CD8-positive, alpha-beta memory T cell (primary cell): ENCODE results near the gene RSU1. TPM values are rescaled to one million over a fixed set of nuclear protein-coding genes. Genes with fewer than 3 reads are reported as not detected.

Experiments
- CTCF ChIA-PET: fragments of 350-600 bp; sonication (Branson Sonifier 250); formaldehyde crosslinking; loops from one replicate; lab custom pipeline; 2021; ENCODE audit warnings: antibody characterized with exemption; lab: Charles Lee
- POLR2A ChIA-PET: fragments of 350-600 bp; sonication (Branson Sonifier 250); formaldehyde crosslinking; loops from one replicate; lab custom pipeline; 2021; ENCODE audit warnings: antibody characterized with exemption; lab: Charles Lee
- DNase-seq, 5 donors: peaks; one replicate each; pipeline versions ENCODE4 v3.0.0 to v3.0.0-alpha.2; 2020 to 2022; ENCODE audit warnings: mixed read lengths in 1 of 5
- H3K27ac ChIP-seq: one replicate; pipeline ENCODE4 v1.7.0; 2013; ENCODE audit warnings: low read depth, mild to moderate bottlenecking, low read length, moderate library complexity
- H3K27me3 ChIP-seq: 2 replicates; pipeline ENCODE4 v1.7.0; 2013; ENCODE audit warnings: low read length, mild to moderate bottlenecking; ENCODE audit not compliant: insufficient read depth, poor library complexity, severe bottlenecking
- H3K36me3 ChIP-seq: 2 replicates; pipeline ENCODE4 v1.7.0; 2013; ENCODE audit warnings: mild to moderate bottlenecking, low read length, moderate library complexity; ENCODE audit not compliant: insufficient read depth
- H3K4me1 ChIP-seq: 2 replicates; pipeline ENCODE4 v1.7.0; 2013; ENCODE audit warnings: mild to moderate bottlenecking, low read length, moderate library complexity; ENCODE audit not compliant: insufficient read depth
- H3K4me3 ChIP-seq: 2 replicates; pipeline ENCODE4 v1.7.0; 2013; ENCODE audit warnings: mild to moderate bottlenecking, low read length
- H3K9me3 ChIP-seq: 2 replicates; pipeline ENCODE4 v1.7.0; 2013; ENCODE audit warnings: mild to moderate bottlenecking, low read length
- H3K27ac Mint-ChIP-seq, 8 donors: one replicate each; pipeline ENCODE4 v1.8.0; 2020 to 2021; ENCODE audit warnings: mixed read lengths in 8 of 8, mild to moderate bottlenecking in 6 of 8, inconsistent platforms in 3 of 8, moderate library complexity in 3 of 8
- H3K27me3 Mint-ChIP-seq, 2 donors: one replicate each; pipeline ENCODE4 v1.8.0; 2020 to 2021; ENCODE audit warnings: mixed read lengths in 2 of 2, mild to moderate bottlenecking in 1 of 2, moderate library complexity in 1 of 2
- H3K36me3 Mint-ChIP-seq, 3 donors: one replicate each; pipeline ENCODE4 v1.8.0; 2020 to 2021; ENCODE audit warnings: mixed read lengths in 3 of 3, inconsistent platforms in 1 of 3, mild to moderate bottlenecking in 1 of 3
- H3K4me1 Mint-ChIP-seq, 3 donors: one replicate each; pipeline ENCODE4 v1.8.0; 2020 to 2021; ENCODE audit warnings: mixed read lengths in 3 of 3, inconsistent platforms in 1 of 3, mild to moderate bottlenecking in 1 of 3
- H3K4me3 Mint-ChIP-seq, 7 donors: one replicate each; pipeline ENCODE4 v1.8.0; 2020 to 2021; ENCODE audit warnings: mixed read lengths in 7 of 7, mild to moderate bottlenecking in 6 of 7, moderate library complexity in 4 of 7, inconsistent platforms in 2 of 7
- H3K9me3 Mint-ChIP-seq, 5 donors: one replicate each; pipeline ENCODE4 v1.8.0; 2020 to 2022; ENCODE audit warnings: mixed read lengths in 5 of 5, mild to moderate bottlenecking in 3 of 5, moderate library complexity in 2 of 5, inconsistent platforms in 1 of 5
- polyA plus RNA-seq: library from polyadenylated mRNA; unstranded; fragments of 300-500 nt; fragmentation: Illumina TruSeq; gene quantifications from one replicate; pipeline ENCODE4 v1.2.3, GENCODE V29; 2021
- total RNA-seq, 2 experiments: library from RNA; stranded (reverse); gene quantifications; one replicate each; pipeline ENCODE4 v1.2.3, GENCODE V29; 2021

RSU1 gene
- total and polyA plus RNA-seq, 3 experiments from 2014 or later: 66.4 to 132 (median 68.5) TPM

DNA sequence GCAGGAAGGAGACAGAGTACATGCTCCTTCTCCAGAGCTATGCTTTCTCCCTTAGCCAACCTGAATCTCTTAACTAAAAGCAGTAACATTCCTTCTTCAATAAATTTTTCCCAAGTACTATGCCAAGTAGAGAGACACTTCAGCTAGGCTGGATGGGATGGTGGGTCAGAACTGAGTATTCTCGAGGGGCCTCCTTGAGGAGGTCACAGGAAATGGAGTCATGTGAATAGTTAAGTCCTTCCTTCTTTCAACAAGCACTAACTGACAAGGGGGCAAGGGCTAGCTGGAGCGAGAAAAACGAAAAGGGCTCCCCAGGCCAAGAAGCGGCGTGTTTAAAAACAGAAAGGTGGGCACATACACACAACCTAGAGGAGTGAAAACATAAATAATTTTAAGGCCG is 5.5 kb downstream of the RSU1 start:
- Histone ChIP-seq H3K27ac (no peak overlapping the region), H3K4me1 (peaks cover 18% of the 10 kb centered on the region), H3K9me3 (no peaks in the 10 kb centered on the region), H3K4me3 (no peak overlapping the region), H3K27me3 (no peaks in the 10 kb centered on the region), H3K36me3 (no peaks in the 10 kb centered on the region)
- Mint-ChIP-seq H3K4me3 (peak overlapping the region in 1 of 7 donors; percentile 26), H3K27ac (no peak overlapping the region), H3K36me3 (peaks cover 3 to 49% (median 6%) of the 10 kb centered on the region in 3 donors), H3K27me3 (peaks cover 0 to under 1% of the 10 kb centered on the region in 2 donors), H3K4me1 (peaks cover 40 to 68% (median 67%) of the 10 kb centered on the region in 3 donors), H3K9me3 (no peaks in the 10 kb centered on the region)
- DNase-seq: no peak
- ChIA-PET CTCF (no interaction called here), POLR2A (no interaction called here)

DNA sequence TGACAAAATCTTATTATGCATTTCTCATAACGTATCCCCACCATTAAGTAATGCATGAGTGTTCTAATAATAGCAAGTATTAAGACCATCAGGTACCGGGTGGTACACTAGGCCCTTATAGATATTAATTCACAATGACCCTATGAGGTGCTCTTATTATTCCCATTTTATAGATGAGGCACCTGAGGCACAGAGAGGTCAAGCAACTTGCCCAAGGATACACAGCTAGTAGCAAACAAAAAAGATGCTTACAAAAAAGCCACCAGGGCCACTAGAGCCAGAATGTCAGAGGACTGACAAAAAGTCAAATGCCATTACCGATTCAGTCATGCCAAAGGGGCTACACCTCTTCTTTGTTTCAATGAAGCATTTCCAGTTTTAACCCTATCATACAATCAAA is 5.9 kb downstream of the RSU1 start:
- Mint-ChIP-seq H3K4me1 (peaks cover 39 to 64% (median 62%) of the 10 kb centered on the region in 3 donors), H3K27ac (no peak overlapping the region), H3K9me3 (no peaks in the 10 kb centered on the region), H3K27me3 (no peaks in the 10 kb centered on the region), H3K36me3 (peaks cover 3 to 49% (median 6%) of the 10 kb centered on the region in 3 donors), H3K4me3 (no peak overlapping the region)
- H3K36me3 ChIP-seq: no peaks in the 10 kb centered on the region
- ChIA-PET CTCF (no interaction called here), POLR2A (no interaction called here)
- no peak overlapping the region for H3K27ac ChIP-seq
- peaks cover 14% of the 10 kb centered on the region for H3K4me1 ChIP-seq
- no peak overlapping the region for H3K4me3 ChIP-seq
- no peaks in the 10 kb centered on the region for H3K27me3 ChIP-seq
- DNase-seq: no peak
- H3K9me3 ChIP-seq: no peaks in the 10 kb centered on the region

DNA sequence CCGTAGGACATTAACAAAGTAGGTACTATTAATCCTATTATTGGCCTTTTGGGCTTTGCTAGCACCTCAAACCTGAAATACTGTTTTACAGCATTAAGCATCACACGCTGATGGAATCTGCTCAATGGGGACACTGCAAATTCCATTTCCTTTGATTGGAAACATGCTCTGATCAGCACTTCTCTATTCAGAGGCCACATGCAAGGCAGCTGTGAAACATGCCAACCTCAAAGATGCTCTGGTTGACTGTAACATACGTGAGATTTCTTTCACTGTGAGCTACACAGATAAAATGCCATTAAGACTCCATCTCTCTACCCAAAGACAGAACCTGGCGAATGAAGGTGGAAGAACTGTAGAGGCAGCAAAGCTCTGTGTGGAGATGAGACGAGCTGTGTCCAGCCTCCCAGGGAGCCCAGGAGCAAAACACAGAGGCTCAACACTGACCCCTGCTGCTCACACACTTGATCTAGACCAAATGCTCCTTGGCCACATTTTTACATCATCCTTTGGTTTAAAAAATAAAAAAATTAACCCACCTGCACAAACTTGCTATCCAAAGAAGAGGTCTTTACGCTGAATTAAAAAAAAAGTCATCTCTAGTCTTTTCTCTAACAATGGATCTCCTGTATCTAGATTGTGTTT is 8.0 kb downstream of the RSU1 start:
- no peaks in the 10 kb centered on the region for H3K27me3 Mint-ChIP-seq
- H3K4me3 Mint-ChIP-seq: peak overlapping the region in 1 of 7 donors; percentile 30
- H3K9me3 ChIP-seq: no peaks in the 10 kb centered on the region
- H3K9me3 Mint-ChIP-seq: no peaks in the 10 kb centered on the region
- no peaks in the 10 kb centered on the region for H3K4me1 ChIP-seq
- peaks cover 6 to 50% (median 10%) of the 10 kb centered on the region in 3 donors for H3K36me3 Mint-ChIP-seq
- H3K27ac ChIP-seq: no peak overlapping the region
- H3K36me3 ChIP-seq: no peaks in the 10 kb centered on the region
- POLR2A ChIA-PET: interaction anchor here (1.3 kb wide), 1 partner anchor 8 kb away, joined by 4 read pairs; the partner anchor contains the start of gene RSU1
- no peak overlapping the region for H3K4me3 ChIP-seq
- CTCF ChIA-PET: interaction anchor here (1.1 kb wide), 1 partner anchor 907 kb away, joined by 4 read pairs; no protein-coding TSS in a partner anchor
- peaks cover 23 to 54% (median 47%) of the 10 kb centered on the region in 3 donors for H3K4me1 Mint-ChIP-seq
- H3K27ac Mint-ChIP-seq: peak overlapping the region in 5 of 8 donors; percentile 17 to 64 (median 53)
- H3K27me3 ChIP-seq: no peaks in the 10 kb centered on the region
- DNase-seq: peak in 4 of 5 donors; percentile 16 to 54 (median 22)

DNA sequence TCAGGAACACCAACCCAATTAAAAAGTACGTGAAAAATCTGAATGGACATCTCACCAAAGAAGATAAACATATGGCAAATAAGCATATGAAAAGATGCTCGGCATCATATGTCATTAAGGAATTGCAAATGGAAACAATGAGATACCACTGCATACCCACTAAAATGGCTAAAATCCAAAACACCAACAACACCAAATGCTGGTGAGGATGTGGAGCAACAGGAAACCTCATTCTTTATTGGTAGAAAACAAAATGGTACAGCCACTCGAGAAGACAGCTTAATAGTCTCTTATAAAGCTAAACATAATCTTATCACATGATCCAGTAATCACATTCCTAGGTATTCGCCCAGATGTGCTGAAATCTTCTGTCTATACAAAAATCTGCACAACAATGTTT is 13.1 kb downstream of the RSU1 start:
- no peaks in the 10 kb centered on the region for H3K4me1 ChIP-seq
- Mint-ChIP-seq H3K4me3 (no peak overlapping the region), H3K27me3 (no peaks in the 10 kb centered on the region), H3K9me3 (no peaks in the 10 kb centered on the region), H3K27ac (peak overlapping the region in 1 of 8 donors; percentile 57), H3K36me3 (peaks cover 10 to 35% (median 10%) of the 10 kb centered on the region in 3 donors), H3K4me1 (peaks cover 33 to 62% (median 55%) of the 10 kb centered on the region in 3 donors)
- ChIA-PET CTCF (interaction anchor here (1.0 to 1.5 kb wide), 2 partner anchors 26 to 605 kb away, joined by 3 read pairs; no protein-coding TSS in a partner anchor), POLR2A (no interaction called here)
- no peak overlapping the region for H3K4me3 ChIP-seq
- DNase-seq: no peak
- no peaks in the 10 kb centered on the region for H3K9me3 ChIP-seq
- no peak overlapping the region for H3K27ac ChIP-seq
- no peaks in the 10 kb centered on the region for H3K36me3 ChIP-seq
- no peaks in the 10 kb centered on the region for H3K27me3 ChIP-seq

DNA sequence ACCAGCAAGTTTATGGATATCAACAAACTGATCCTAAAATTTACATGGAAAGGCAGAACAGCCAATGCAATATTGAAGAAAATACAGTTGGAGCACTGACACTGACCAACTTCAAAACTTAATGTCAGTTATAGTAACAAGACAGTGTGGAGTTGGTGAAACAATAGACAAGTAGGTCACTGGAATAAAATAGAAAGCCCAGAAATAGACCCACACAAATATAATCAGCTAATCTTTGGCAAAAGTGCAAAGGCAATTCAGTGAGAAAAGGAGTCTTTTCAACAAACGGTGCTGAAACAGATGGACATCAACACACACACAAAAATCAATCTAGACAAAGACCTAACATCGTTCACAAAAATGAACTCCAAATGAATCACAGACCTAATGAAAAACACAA is 13.8 kb downstream of the RSU1 start:
- POLR2A ChIA-PET: no interaction called here
- no peaks in the 10 kb centered on the region for H3K27me3 Mint-ChIP-seq
- H3K4me3 Mint-ChIP-seq: no peak overlapping the region

DNA sequence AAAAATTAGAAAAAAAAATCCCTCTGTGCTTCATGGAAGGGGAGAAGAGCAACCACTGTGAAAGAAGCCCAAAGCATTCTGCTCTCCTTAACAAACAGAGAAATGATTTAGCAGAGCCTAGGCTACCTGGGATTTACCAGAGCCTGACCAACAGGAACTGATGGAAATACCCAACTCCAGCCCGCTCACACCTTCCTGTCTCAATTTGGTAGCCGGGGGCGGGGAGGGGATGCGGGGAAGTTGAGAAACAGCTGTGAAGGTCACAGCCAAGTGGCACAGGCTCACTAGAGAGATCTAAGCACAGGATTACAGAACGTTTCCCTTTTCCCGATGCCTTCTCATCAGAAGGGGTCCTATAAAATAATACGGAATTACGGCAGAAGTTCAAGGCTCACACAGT is 17.6 kb downstream of the RSU1 start:
- no peaks in the 10 kb centered on the region for H3K36me3 ChIP-seq
- peak overlapping the region in 1 of 8 donors; percentile 26 for H3K27ac Mint-ChIP-seq
- no peaks in the 10 kb centered on the region for H3K9me3 ChIP-seq
- CTCF ChIA-PET: no interaction called here
- no peak overlapping the region for H3K27ac ChIP-seq
- H3K4me3 Mint-ChIP-seq: no peak overlapping the region
- peaks cover 8 to 34% (median 15%) of the 10 kb centered on the region in 3 donors for H3K36me3 Mint-ChIP-seq
- H3K27me3 Mint-ChIP-seq: no peaks in the 10 kb centered on the region
- no peaks in the 10 kb centered on the region for H3K9me3 Mint-ChIP-seq
- no peak overlapping the region for H3K4me3 ChIP-seq
- POLR2A ChIA-PET: no interaction called here
- H3K4me1 Mint-ChIP-seq: peaks cover 50 to 77% (median 74%) of the 10 kb centered on the region in 3 donors
- no peaks in the 10 kb centered on the region for H3K27me3 ChIP-seq
- no peaks in the 10 kb centered on the region for H3K4me1 ChIP-seq
- no peak for DNase-seq

More for the DNA sequence above, 13.8 kb downstream of the RSU1 start:
- Histone ChIP-seq H3K27me3 (no peaks in the 10 kb centered on the region), H3K9me3 (no peaks in the 10 kb centered on the region), H3K36me3 (no peaks in the 10 kb centered on the region), H3K4me3 (no peak overlapping the region), H3K4me1 (no peaks in the 10 kb centered on the region), H3K27ac (no peak overlapping the region)
- DNase-seq: no peak
- no peaks in the 10 kb centered on the region for H3K9me3 Mint-ChIP-seq
- H3K27ac Mint-ChIP-seq: peak overlapping the region in 1 of 8 donors; percentile 10
- peaks cover 10 to 38% (median 10%) of the 10 kb centered on the region in 3 donors for H3K36me3 Mint-ChIP-seq
- H3K4me1 Mint-ChIP-seq: peaks cover 35 to 66% (median 55%) of the 10 kb centered on the region in 3 donors
- CTCF ChIA-PET: interaction anchor here (1.5 kb wide), 1 partner anchor 606 kb away, joined by 3 read pairs; no protein-coding TSS in a partner anchor

DNA sequence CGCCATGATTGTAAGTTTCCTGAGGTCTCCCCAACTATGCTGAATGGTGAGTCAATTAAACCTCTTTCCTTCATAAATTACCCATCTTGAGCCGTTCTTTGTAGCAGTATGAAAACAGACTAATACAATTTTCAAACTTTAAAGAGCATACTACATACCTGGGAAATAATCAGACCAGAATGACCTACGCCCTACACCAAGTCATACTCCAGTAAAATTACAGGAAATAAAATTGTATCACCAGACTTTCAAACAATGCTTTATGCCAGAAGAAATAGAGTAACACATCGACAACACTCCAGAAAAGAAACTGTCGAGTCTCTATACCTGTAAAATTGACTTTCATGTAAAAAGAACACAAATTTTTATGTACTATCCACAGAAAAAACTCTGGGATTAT is 18.7 kb downstream of the RSU1 start:
- no peak overlapping the region for H3K4me3 ChIP-seq
- H3K27me3 ChIP-seq: no peaks in the 10 kb centered on the region
- H3K4me1 ChIP-seq: no peaks in the 10 kb centered on the region
- Mint-ChIP-seq H3K4me3 (no peak overlapping the region), H3K4me1 (peaks cover 49 to 71% (median 63%) of the 10 kb centered on the region in 3 donors), H3K27me3 (no peaks in the 10 kb centered on the region), H3K36me3 (peaks cover 5 to 34% (median 9%) of the 10 kb centered on the region in 3 donors), H3K9me3 (no peaks in the 10 kb centered on the region), H3K27ac (peak overlapping the region in 3 of 8 donors; percentile 11 to 63 (median 15))
- no peak for DNase-seq
- CTCF ChIA-PET: no interaction called here
- H3K27ac ChIP-seq: no peak overlapping the region
- H3K36me3 ChIP-seq: no peaks in the 10 kb centered on the region
- H3K9me3 ChIP-seq: no peaks in the 10 kb centered on the region
- POLR2A ChIA-PET: no interaction called here

DNA sequence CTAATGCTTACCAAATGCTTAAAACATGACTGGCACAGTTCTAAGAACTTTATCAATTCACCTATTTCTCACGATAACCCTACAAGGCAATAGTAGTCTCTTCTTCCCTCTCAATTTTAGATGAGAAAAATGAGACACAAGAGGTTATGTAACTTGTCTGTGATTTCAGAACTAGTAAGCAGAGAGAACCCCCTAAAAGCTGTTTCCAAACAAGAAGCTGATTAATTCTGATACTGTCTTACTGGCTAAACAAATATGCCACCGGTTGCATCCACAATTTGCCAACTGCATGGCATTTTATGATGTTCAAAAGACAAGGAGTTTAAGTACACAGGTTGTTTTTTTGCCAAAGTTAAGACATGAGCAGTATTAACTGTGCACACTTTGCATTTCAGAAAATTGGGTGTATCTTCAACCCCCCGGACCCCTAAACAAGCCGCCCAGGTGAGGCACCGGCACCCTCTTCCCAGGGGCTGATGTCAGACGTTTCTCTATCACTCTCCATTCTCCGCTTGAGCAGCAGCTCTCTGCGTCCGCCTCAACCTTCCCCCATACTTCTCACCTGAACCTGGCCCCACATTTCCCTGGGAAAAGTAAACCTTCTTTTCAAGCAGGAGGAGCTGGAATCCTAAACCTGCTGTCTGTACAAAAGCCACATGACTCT is 21.7 kb downstream of the RSU1 start:
- ChIA-PET POLR2A (no interaction called here), CTCF (interaction anchor here (0.7 to 1.2 kb wide), 2 partner anchors 18 to 20 kb away, joined by 3 read pairs; no protein-coding TSS in a partner anchor)
- H3K4me1 ChIP-seq: no peaks in the 10 kb centered on the region
- Mint-ChIP-seq H3K27me3 (no peaks in the 10 kb centered on the region), H3K27ac (peak overlapping the region in 4 of 8 donors; percentile 9 to 79 (median 39)), H3K9me3 (no peaks in the 10 kb centered on the region), H3K4me3 (no peak overlapping the region), H3K4me1 (peaks cover 31 to 51% (median 43%) of the 10 kb centered on the region in 3 donors), H3K36me3 (peaks cover 5 to 43% (median 10%) of the 10 kb centered on the region in 3 donors)
- H3K27me3 ChIP-seq: no peaks in the 10 kb centered on the region
- no peaks in the 10 kb centered on the region for H3K9me3 ChIP-seq
- no peak overlapping the region for H3K4me3 ChIP-seq
- no peaks in the 10 kb centered on the region for H3K36me3 ChIP-seq
- no peak for DNase-seq
- no peak overlapping the region for H3K27ac ChIP-seq
